NCI-H2196 treated with DMSO at 0.1 percent for 48 hours (cell line): Measurements from ENCODE around the gene SLC6A17.

Experiments
- DNase-seq: peaks from one replicate; lab custom pipeline; 2025; ENCODE audit not compliant: unreplicated experiment; lab: John Stamatoyannopoulos, UW

The SLC6A17 gene

DNA sequence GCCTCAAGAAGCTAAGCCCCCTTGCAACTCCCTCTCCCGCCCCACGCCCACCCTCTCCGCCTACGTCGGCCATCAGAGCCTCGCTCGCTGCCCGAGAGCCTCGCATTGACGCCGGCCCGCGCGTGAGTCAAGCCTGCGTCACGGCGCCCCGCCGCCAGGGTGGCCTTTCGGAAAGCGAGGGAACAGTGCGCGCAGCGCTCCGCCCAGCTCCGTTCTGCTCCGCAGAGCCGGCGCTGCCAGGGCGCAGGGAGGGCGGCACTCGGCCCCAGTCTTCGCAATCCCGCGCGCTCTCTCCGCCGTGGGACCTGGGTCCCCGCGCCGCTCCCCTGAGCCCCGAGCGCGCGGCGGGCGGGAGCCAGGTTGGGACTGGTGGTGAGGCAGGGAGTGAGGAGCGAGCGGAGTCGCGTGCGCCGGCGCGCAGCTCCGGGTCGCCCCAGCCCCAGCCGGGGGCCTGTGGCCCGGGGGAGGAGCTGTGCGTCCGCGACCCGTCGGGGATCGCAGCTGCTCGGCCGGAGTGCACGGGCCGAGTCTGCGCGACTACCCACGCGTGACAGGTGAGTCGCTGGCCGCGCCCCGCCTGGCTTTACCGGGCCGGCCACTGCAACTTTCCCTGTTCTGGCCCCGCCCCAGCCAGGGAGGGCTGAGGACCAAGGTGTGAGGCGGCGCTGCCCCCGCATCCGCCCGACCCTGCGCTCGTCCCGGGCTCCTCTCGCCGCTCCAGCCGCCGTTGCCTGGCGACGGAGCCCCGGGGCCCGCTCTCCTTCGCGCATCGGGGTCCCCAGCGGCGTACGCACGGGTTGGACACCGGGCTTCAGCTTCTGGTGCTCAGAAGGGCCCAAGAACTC, at the start of gene SLC6A17:
Gene SLC6A17 (plus strand): TSS at position 165 of the 845 bp plus-strand sequence. CDS start 16,436 bp downstream, outside the sequence.
- peak; percentile 60 for DNase-seq

GRCh38 chr1:110102081-110102480, 48.2 kb upstream of the SLC6A17 start:
- no peak for DNase-seq

GRCh38 chr1:110106013-110106941, 44.0 kb upstream of the SLC6A17 start:
- peak; percentile 68 for DNase-seq

GRCh38 chr1:110107867-110108469, 42.3 kb upstream of the SLC6A17 start:
- DNase-seq = no peak

- DNase-seq = no peak
Measured at GRCh38 chr1:110111081-110111480, 39.2 kb upstream of the SLC6A17 start.

- no peak for DNase-seq
Measured at GRCh38 chr1:110112143-110112542, 38.2 kb upstream of the SLC6A17 start, which contains the start of gene UBL4B. TSS of gene UBL4B (plus strand) at chr1:110112443. CDS start at chr1:110112535, 92 bp downstream.

DNA sequence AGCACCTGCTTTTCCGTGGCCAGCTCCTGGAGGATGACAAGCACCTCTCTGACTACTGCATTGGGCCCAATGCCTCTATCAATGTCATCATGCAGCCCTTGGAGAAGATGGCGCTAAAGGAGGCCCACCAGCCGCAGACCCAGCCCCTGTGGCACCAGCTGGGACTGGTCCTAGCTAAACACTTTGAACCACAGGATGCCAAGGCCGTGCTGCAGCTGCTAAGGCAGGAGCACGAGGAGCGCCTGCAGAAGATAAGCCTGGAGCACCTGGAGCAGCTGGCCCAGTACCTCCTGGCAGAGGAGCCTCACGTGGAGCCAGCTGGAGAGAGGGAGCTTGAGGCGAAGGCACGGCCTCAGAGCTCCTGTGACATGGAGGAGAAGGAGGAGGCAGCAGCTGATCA, 37.6 kb upstream of the SLC6A17 start:
- DNase-seq = peak; percentile 70

GRCh38 chr1:110113551-110113950, 36.7 kb upstream of the SLC6A17 start:
- DNase-seq = no peak

- no peak for DNase-seq
Measured at GRCh38 chr1:110114173-110114572, 36.1 kb upstream of the SLC6A17 start.

DNA sequence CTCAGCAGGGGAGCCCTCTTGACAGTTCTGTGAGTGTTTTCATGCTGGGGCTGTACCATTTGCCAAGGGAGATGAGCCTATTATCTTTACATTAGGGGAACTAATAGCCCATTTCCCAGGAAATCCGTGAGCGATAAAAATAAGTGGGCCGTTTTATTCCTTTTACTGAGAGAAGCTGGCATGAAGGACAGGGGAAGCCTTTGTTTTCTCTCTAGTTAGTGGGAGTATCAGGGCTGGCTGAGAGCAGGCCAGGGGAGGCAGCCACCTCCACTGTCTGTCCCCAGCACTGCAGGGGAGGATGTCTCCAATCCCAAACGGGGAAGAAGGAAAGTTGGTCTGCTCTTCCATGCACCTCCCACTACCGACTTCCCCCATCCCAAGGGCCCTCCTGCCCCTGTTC, 35.5 kb upstream of the SLC6A17 start:
- no peak for DNase-seq

- no peak for DNase-seq
Measured at GRCh38 chr1:110118636-110119396, 31.5 kb upstream of the SLC6A17 start.

DNA sequence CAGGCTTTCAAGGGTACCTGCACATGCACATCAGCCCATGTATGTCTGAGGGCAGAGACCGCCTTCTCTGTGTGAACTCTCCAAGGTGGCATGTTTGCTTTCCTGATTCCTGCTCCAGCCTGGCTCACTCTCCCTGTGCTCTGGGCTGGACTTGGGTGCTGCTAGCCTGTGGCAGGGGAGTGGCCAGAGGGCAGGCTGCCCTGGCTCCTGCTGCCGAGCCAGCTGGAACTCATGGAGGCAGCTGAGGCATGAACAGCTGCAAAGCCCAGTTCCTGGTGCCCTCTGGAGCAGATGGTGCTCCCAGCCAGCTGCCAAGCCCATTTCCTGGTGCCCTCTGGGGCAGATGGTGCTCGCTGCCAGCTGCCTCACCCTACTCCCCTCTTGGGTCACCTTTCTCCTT, 30.5 kb upstream of the SLC6A17 start:
- DNase-seq = peak; percentile 72

- DNase-seq = no peak
Measured at GRCh38 chr1:110120960-110121561, 29.2 kb upstream of the SLC6A17 start.

- no peak for DNase-seq
Measured at GRCh38 chr1:110123224-110123623, 27.1 kb upstream of the SLC6A17 start.

DNA sequence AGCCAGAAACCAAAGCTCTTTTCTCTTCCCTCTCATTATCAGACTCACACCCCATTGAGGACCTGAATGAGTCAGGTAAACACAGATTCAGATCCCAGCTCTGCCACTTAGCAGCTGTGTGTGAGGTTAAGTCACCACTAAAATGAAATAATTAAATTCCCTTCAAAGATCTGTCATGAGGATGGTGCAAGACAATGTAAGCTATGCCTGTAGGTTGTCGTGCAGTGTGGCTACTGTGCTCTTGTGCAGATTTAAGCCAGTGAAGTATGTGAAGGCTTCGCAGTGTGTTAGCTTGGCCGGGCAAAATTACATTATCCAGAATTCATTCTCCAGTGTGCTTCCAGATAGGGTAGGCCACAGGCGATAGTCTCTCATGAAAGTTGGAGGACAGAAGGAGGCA, 24.5 kb upstream of the SLC6A17 start:
- DNase-seq = no peak

DNA sequence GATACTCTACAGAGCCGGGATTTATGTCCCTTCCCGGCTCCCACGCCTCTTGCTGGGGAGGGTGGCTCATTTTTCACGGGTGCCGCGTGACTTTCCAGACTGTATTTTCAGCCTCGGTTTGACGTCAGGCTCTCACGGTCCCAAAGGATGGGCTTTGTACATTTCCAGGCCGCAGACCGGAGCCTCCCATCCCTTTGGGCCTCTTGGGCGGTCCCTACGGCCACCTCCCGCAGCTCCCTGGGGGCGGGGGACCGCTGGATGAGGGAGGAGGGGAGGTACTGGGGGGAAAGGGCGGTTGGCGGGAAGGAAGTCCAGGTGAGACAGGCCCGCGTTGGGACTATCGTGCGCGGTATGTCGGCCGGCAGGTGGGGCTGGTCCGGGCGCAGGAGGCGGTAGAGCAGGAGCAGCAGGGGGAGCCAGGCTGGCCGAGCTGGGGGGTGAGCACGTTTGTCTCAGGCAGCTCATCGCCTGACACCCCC, 20.1 kb upstream of the SLC6A17 start:
- no peak for DNase-seq

- no peak for DNase-seq
Measured at GRCh38 chr1:110130989-110131388, 19.3 kb upstream of the SLC6A17 start.

DNA sequence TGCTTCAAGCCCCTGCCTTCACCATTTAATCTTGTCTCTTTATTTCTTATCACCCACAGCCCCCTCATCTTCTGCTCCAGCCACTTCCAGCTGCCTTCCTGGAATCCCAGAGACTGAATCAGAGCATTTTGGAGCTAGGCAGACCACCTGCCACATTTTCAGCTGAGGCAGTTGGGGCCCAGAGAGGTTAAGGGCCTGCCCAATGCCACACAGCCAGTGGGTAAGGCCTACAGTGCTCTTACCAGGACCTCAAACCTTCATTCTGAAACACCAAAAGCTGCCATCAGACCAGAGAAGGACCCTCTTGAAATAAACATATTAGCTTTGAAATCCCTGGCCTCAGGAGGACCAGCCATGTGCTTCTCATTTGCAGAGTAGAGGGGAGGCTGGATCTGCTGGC, 17.6 kb upstream of the SLC6A17 start:
- DNase-seq = no peak

- no peak for DNase-seq
Measured at GRCh38 chr1:110133436-110133835, 16.9 kb upstream of the SLC6A17 start.

GRCh38 chr1:110134050-110134595, 16.2 kb upstream of the SLC6A17 start:
- DNase-seq = peak; percentile 71
